Thoracic aorta (tissue), 2 donors: ENCODE data around the gene SPAG9. TPM values are rescaled to one million over a fixed set of nuclear protein-coding genes. Genes with fewer than 3 reads are reported as not detected.

Source experiments
- ATAC-seq: fragments of 150-250 bp; one replicate; pipeline ENCODE4 v1.8.0; 2017; ENCODE audit warnings: low read depth; ENCODE audit not compliant: insufficient number of reproducible peaks, low FRiP score
- DNase-seq: peaks from one replicate; pipeline ENCODE4 v3.0.0-alpha.2; 2020; ENCODE audit warnings: low spot score
- H3K27ac ChIP-seq, 2 donors: fragments of 200-600 bp; sonication (generic); 1 replicate in 1 of 2; 2 replicates in 1 of 2; pipeline ENCODE4 v1.5.1; 2016; ENCODE audit warnings: mild to moderate bottlenecking in 2 of 2, moderate library complexity in 2 of 2
- H3K27me3 ChIP-seq: fragments of 200-600 bp; sonication (generic); replicated peaks from 2 replicates; pipeline ENCODE4 v1.6.0; 2016; ENCODE audit warnings: mild to moderate bottlenecking; ENCODE audit not compliant: insufficient read depth
- H3K36me3 ChIP-seq: fragments of 200-600 bp; sonication (generic); one replicate; pipeline ENCODE4 v1.5.1; 2016
- H3K4me1 ChIP-seq, 2 donors: fragments of 200-600 bp; sonication (generic); 1 replicate in 1 of 2; 2 replicates in 1 of 2; pipeline versions ENCODE4 v1.5.1 to v1.6.0; 2016; ENCODE audit warnings: low read depth in 2 of 2, mild to moderate bottlenecking in 1 of 2; ENCODE audit not compliant: control insufficient read depth in 1 of 2
- H3K4me3 ChIP-seq: fragments of 200-600 bp; sonication (generic); 2 replicates; pipeline ENCODE4 v1.5.1; 2016; ENCODE audit warnings: mild to moderate bottlenecking
- H3K9me3 ChIP-seq: fragments of 200-600 bp; sonication (generic); 2 replicates; pipeline ENCODE4 v1.5.1; 2016
- total RNA-seq, 2 donors: library from RNA; depleted of rRNA; stranded (reverse); fragments of >200 nt; gene quantifications; one replicate each; pipeline versions ENCODE4 v1.1.0 to v1.2.3, GENCODE V29; 2016
- TF ChIP-seq, protein P1 (sequence below): fragments of 200-600 bp; sonication (generic); IDR thresholded peaks from one replicate; pipeline ENCODE4 v1.5.1; 2019; ENCODE audit warnings: antibody characterized with exemption

The SPAG9 gene
- total RNA-seq, 2 donors from 2014 or later: 105 to 162 TPM

- Histone ChIP-seq H3K27ac (no peak overlapping the region), H3K4me1 (peaks cover 10 to 17% of the 10 kb centered on the region in 2 donors), H3K9me3 (no peaks in the 10 kb centered on the region), H3K4me3 (no peak overlapping the region), H3K36me3 (no peaks in the 10 kb centered on the region), H3K27me3 (no peaks in the 10 kb centered on the region)
- TF ChIP-seq, protein P1, sequence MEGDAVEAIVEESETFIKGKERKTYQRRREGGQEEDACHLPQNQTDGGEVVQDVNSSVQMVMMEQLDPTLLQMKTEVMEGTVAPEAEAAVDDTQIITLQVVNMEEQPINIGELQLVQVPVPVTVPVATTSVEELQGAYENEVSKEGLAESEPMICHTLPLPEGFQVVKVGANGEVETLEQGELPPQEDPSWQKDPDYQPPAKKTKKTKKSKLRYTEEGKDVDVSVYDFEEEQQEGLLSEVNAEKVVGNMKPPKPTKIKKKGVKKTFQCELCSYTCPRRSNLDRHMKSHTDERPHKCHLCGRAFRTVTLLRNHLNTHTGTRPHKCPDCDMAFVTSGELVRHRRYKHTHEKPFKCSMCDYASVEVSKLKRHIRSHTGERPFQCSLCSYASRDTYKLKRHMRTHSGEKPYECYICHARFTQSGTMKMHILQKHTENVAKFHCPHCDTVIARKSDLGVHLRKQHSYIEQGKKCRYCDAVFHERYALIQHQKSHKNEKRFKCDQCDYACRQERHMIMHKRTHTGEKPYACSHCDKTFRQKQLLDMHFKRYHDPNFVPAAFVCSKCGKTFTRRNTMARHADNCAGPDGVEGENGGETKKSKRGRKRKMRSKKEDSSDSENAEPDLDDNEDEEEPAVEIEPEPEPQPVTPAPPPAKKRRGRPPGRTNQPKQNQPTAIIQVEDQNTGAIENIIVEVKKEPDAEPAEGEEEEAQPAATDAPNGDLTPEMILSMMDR: no peak
- DNase-seq (no peak), ATAC-seq (no peak)
Observed at GRCh38 chr17:50926523-50926922, 194.1 kb downstream of the SPAG9 start.

DNA sequence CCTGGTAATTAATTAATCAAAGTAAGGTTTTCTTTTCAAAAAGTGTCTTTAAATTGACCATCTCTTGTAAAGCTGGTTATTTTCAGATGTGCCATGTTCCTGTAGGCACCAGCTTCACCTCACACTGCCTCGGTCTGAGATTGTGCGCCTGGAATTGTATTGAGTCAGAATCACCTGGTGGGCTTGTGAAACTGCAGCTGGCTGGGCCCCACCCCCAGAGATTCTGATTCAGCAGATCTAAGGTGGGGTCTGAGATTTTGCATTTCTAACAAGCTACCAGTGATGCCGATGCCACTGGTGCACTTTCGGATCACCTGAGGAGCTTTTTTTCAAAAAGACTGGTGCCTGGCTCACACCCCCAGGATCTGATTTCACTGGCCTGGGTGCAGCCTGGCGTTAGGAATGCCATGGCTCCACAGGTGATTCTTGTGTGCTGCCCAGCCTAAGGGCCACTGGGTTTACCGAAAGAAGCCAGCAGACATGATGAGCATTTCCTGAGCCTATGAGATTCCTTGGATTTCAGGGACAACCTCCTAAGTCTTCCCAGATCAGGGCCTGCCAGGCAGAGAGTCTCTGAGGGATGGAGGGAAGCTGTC lies 195.3 kb downstream of the SPAG9 start:
- Histone ChIP-seq H3K9me3 (no peaks in the 10 kb centered on the region), H3K36me3 (no peaks in the 10 kb centered on the region), H3K4me1 (peaks cover 5 to 16% of the 10 kb centered on the region in 2 donors), H3K4me3 (no peak overlapping the region), H3K27ac (no peak overlapping the region), H3K27me3 (no peaks in the 10 kb centered on the region)
- TF ChIP-seq, protein P1: no peak
- DNase-seq (no peak), ATAC-seq (no peak)

DNA sequence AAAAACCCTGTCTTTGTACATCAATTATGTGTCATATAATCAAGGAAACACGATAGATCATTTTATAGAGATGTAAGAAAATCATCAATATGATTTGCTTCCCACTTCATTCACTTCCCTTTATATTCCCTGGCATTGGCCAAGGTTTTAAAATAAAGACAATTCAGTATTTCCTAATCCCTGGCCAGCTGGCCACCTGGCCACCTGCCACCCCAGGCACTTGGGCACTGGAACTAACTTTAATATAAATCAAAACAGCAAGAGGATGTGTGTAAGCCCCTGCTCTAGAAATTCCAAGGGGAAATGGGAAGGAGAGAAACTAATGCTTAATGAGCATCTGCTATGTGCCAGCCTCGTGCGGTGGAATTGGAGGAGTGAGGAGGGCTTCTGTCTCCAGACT lies 195.9 kb downstream of the SPAG9 start:
- no peak for ATAC-seq
- no peak for DNase-seq
- H3K4me1 ChIP-seq: peaks cover 3 to 14% of the 10 kb centered on the region in 2 donors
- no peak overlapping the region for H3K4me3 ChIP-seq
- TF ChIP-seq, protein P1: no peak
- no peaks in the 10 kb centered on the region for H3K9me3 ChIP-seq
- H3K36me3 ChIP-seq: no peaks in the 10 kb centered on the region
- no peaks in the 10 kb centered on the region for H3K27me3 ChIP-seq
- no peak overlapping the region for H3K27ac ChIP-seq

DNA sequence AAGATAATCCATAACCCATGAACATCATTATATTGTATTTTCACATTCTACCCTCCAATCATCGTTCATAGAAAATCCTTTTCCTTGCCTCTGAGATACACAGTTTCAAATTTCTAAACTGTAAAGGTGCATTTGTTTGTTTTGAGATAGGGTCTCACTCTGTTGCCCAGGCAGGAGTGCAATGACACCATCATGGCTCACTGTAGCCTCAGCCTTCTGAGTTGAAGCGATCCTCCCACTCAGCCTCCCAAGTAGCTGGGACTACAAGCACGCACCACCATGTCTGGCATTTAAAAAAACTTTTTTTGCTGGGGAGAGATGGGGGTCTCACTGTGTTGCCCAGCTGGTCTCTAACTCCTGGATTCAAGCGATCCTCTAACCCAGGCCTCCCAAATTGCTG lies 196.4 kb downstream of the SPAG9 start:
- Histone ChIP-seq H3K27ac (no peak overlapping the region), H3K4me3 (no peak overlapping the region), H3K36me3 (no peaks in the 10 kb centered on the region), H3K27me3 (no peaks in the 10 kb centered on the region), H3K4me1 (peaks cover 7 to 15% of the 10 kb centered on the region in 2 donors), H3K9me3 (no peaks in the 10 kb centered on the region)
- TF ChIP-seq, protein P1: no peak
- DNase-seq (no peak), ATAC-seq (no peak)

- Histone ChIP-seq H3K4me1 (peaks cover 12 to 22% of the 10 kb centered on the region in 2 donors), H3K27me3 (no peaks in the 10 kb centered on the region), H3K9me3 (no peaks in the 10 kb centered on the region), H3K36me3 (no peaks in the 10 kb centered on the region), H3K27ac (no peak overlapping the region), H3K4me3 (no peak overlapping the region)
- TF ChIP-seq, protein P1: no peak
- DNase-seq (no peak), ATAC-seq (no peak)
Observed at GRCh38 chr17:50923611-50924010, 197.1 kb downstream of the SPAG9 start.
